ENCODE measurements around the gene KCNH1.
"Not testable (repeated sequence)": the region's sequence is repeated elsewhere in the genome, so short reads cannot be mapped to it uniquely, and the experiment has no call there.

The KCNH1 gene

GRCh38 chr1:211127166-211127565, 6.8 kb downstream of the KCNH1 start:
- Mint-ChIP-seq H3K27ac (no peak overlapping the region), H3K4me1 (no peaks in the 10 kb centered on the region), H3K9me3 (no peaks in the 10 kb centered on the region), H3K36me3 (no peaks in the 10 kb centered on the region), H3K4me3 (no peak overlapping the region), H3K27me3 (peaks cover 25% of the 10 kb centered on the region)
- CTCF ChIA-PET = no interaction called here
- DNase-seq = no peak

- H3K27me3 Mint-ChIP-seq = peaks cover 23% of the 10 kb centered on the region
- DNase-seq = no peak
- H3K9me3 Mint-ChIP-seq = no peaks in the 10 kb centered on the region
- H3K4me1 Mint-ChIP-seq = no peaks in the 10 kb centered on the region
- H3K36me3 Mint-ChIP-seq = no peaks in the 10 kb centered on the region
- CTCF ChIA-PET = no interaction called here
- H3K27ac Mint-ChIP-seq = no peak overlapping the region
- H3K4me3 Mint-ChIP-seq = no peak overlapping the region
These were observed 7.3 kb downstream of the KCNH1 start for GRCh38 chr1:211126622-211127021.

- Mint-ChIP-seq H3K4me3 (no peak overlapping the region), H3K27ac (no peak overlapping the region), H3K9me3 (no peaks in the 10 kb centered on the region), H3K36me3 (no peaks in the 10 kb centered on the region), H3K4me1 (no peaks in the 10 kb centered on the region), H3K27me3 (peaks cover 10% of the 10 kb centered on the region)
- CTCF ChIA-PET = no interaction called here
- no peak for DNase-seq
These were observed 15.4 kb downstream of the KCNH1 start for GRCh38 chr1:211118407-211119102.

- no peaks in the 10 kb centered on the region for H3K36me3 Mint-ChIP-seq
- H3K4me3 Mint-ChIP-seq = no peak overlapping the region
- H3K4me1 Mint-ChIP-seq = no peaks in the 10 kb centered on the region
- H3K9me3 Mint-ChIP-seq = no peaks in the 10 kb centered on the region
- no peak for DNase-seq
- peaks cover 8% of the 10 kb centered on the region for H3K27me3 Mint-ChIP-seq
- CTCF ChIA-PET = no interaction called here
- no peak overlapping the region for H3K27ac Mint-ChIP-seq
These were observed 19.5 kb downstream of the KCNH1 start for GRCh38 chr1:211114446-211114845.

GRCh38 chr1:211113566-211113965, 20.4 kb downstream of the KCNH1 start:
- CTCF ChIA-PET = no interaction called here
- H3K27ac Mint-ChIP-seq = no peak overlapping the region
- no peak overlapping the region for H3K4me3 Mint-ChIP-seq
- peaks cover 8% of the 10 kb centered on the region for H3K27me3 Mint-ChIP-seq
- H3K9me3 Mint-ChIP-seq = no peaks in the 10 kb centered on the region
- H3K36me3 Mint-ChIP-seq = no peaks in the 10 kb centered on the region
- no peaks in the 10 kb centered on the region for H3K4me1 Mint-ChIP-seq
- no peak for DNase-seq

- DNase-seq = no peak
- Mint-ChIP-seq H3K4me1 (no peaks in the 10 kb centered on the region), H3K4me3 (no peak overlapping the region), H3K9me3 (no peaks in the 10 kb centered on the region), H3K36me3 (no peaks in the 10 kb centered on the region), H3K27ac (no peak overlapping the region), H3K27me3 (peaks cover 4% of the 10 kb centered on the region)
- CTCF ChIA-PET = interaction anchor here (1.2 kb wide), 1 partner anchor 23 kb away, joined by 3 read pairs; the partner anchor contains the start of gene KCNH1
These were observed 22.6 kb downstream of the KCNH1 start for GRCh38 chr1:211111351-211111750.

- H3K27me3 Mint-ChIP-seq = peaks cover 4% of the 10 kb centered on the region
- H3K36me3 Mint-ChIP-seq = no peaks in the 10 kb centered on the region
- H3K9me3 Mint-ChIP-seq = no peaks in the 10 kb centered on the region
- CTCF ChIA-PET = no interaction called here
- no peak for DNase-seq
- H3K4me3 Mint-ChIP-seq = no peak overlapping the region
- H3K4me1 Mint-ChIP-seq = no peaks in the 10 kb centered on the region
- no peak overlapping the region for H3K27ac Mint-ChIP-seq
These were observed 32.5 kb downstream of the KCNH1 start for GRCh38 chr1:211101481-211101880.

GRCh38 chr1:211099393-211099792, 34.6 kb downstream of the KCNH1 start:
- Mint-ChIP-seq H3K27me3 (peaks cover 3% of the 10 kb centered on the region), H3K36me3 (no peaks in the 10 kb centered on the region), H3K4me1 (no peaks in the 10 kb centered on the region), H3K9me3 (no peaks in the 10 kb centered on the region), H3K4me3 (no peak overlapping the region), H3K27ac (no peak overlapping the region)
- CTCF ChIA-PET = no interaction called here
- no peak for DNase-seq

GRCh38 chr1:211095381-211095780, 38.6 kb downstream of the KCNH1 start:
- Mint-ChIP-seq H3K27ac (no peak overlapping the region), H3K4me3 (no peak overlapping the region), H3K27me3 (peaks cover 6% of the 10 kb centered on the region), H3K4me1 (no peaks in the 10 kb centered on the region), H3K36me3 (no peaks in the 10 kb centered on the region), H3K9me3 (no peaks in the 10 kb centered on the region)
- CTCF ChIA-PET = no interaction called here
- DNase-seq = no peak

GRCh38 chr1:211092955-211093354, 41.0 kb downstream of the KCNH1 start:
- DNase-seq = no peak
- Mint-ChIP-seq H3K27me3 (peaks cover 6% of the 10 kb centered on the region), H3K27ac (no peak overlapping the region), H3K4me3 (no peak overlapping the region), H3K36me3 (no peaks in the 10 kb centered on the region), H3K9me3 (no peaks in the 10 kb centered on the region), H3K4me1 (no peaks in the 10 kb centered on the region)
- CTCF ChIA-PET = no interaction called here

GRCh38 chr1:211091867-211092266, 42.1 kb downstream of the KCNH1 start:
- no peak overlapping the region for H3K27ac Mint-ChIP-seq
- H3K4me3 Mint-ChIP-seq = no peak overlapping the region
- no peak for DNase-seq
- H3K4me1 Mint-ChIP-seq = no peaks in the 10 kb centered on the region
- peaks cover 6% of the 10 kb centered on the region for H3K27me3 Mint-ChIP-seq
- no peaks in the 10 kb centered on the region for H3K9me3 Mint-ChIP-seq
- CTCF ChIA-PET = no interaction called here
- H3K36me3 Mint-ChIP-seq = no peaks in the 10 kb centered on the region

GRCh38 chr1:211089536-211089935, 44.4 kb downstream of the KCNH1 start:
- Mint-ChIP-seq H3K36me3 (no peaks in the 10 kb centered on the region), H3K27ac (no peak overlapping the region), H3K4me1 (no peaks in the 10 kb centered on the region), H3K4me3 (no peak overlapping the region), H3K9me3 (no peaks in the 10 kb centered on the region), H3K27me3 (peaks cover 3% of the 10 kb centered on the region)
- CTCF ChIA-PET = no interaction called here
- DNase-seq = no peak

- no peaks in the 10 kb centered on the region for H3K9me3 Mint-ChIP-seq
- CTCF ChIA-PET = no interaction called here
- no peak overlapping the region for H3K27ac Mint-ChIP-seq
- H3K27me3 Mint-ChIP-seq = peaks cover 3% of the 10 kb centered on the region
- H3K4me1 Mint-ChIP-seq = no peaks in the 10 kb centered on the region
- H3K4me3 Mint-ChIP-seq = no peak overlapping the region
- DNase-seq = no peak
- H3K36me3 Mint-ChIP-seq = no peaks in the 10 kb centered on the region
These were observed 45.8 kb downstream of the KCNH1 start for GRCh38 chr1:211088156-211088555.

GRCh38 chr1:211082824-211083223, 51.1 kb downstream of the KCNH1 start:
- Mint-ChIP-seq H3K4me1 (no peaks in the 10 kb centered on the region), H3K36me3 (no peaks in the 10 kb centered on the region), H3K9me3 (no peaks in the 10 kb centered on the region), H3K27ac (no peak overlapping the region), H3K4me3 (no peak overlapping the region), H3K27me3 (peaks cover 4% of the 10 kb centered on the region)
- no peak for DNase-seq
- CTCF ChIA-PET = interaction anchor here (1.5 kb wide), 1 partner anchor 51 kb away, joined by 5 read pairs; the partner anchor contains the start of gene KCNH1

- H3K27me3 Mint-ChIP-seq, H3K4me3 Mint-ChIP-seq, H3K9me3 Mint-ChIP-seq, H3K4me1 Mint-ChIP-seq, DNase-seq, H3K36me3 Mint-ChIP-seq, CTCF ChIA-PET, H3K27ac Mint-ChIP-seq: not testable (repeated sequence)
These were observed 52.5 kb downstream of the KCNH1 start for GRCh38 chr1:211081447-211081846.

GRCh38 chr1:211068976-211069375, 65.0 kb downstream of the KCNH1 start:
- CTCF ChIA-PET = no interaction called here
- H3K4me1 Mint-ChIP-seq = no peaks in the 10 kb centered on the region
- H3K36me3 Mint-ChIP-seq = no peaks in the 10 kb centered on the region
- no peak overlapping the region for H3K4me3 Mint-ChIP-seq
- no peak overlapping the region for H3K27ac Mint-ChIP-seq
- no peaks in the 10 kb centered on the region for H3K27me3 Mint-ChIP-seq
- DNase-seq = no peak
- H3K9me3 Mint-ChIP-seq = no peaks in the 10 kb centered on the region

Measured in activated naive CD4-positive, alpha-beta T cell treated with anti-CD3 and anti-CD28 coated beads, Interleukin-2, amount 10 ng/mL, durations not matched to agents 7 days and 5 days (primary cell).